Loucy (cell line): ENCODE measurements around the gene MOCS1.

Source experiments
- CTCF ChIP-seq: fragments of 200-600 bp; sonication (generic); conservative IDR thresholded peaks from 2 replicates; pipeline ENCODE4 v1.5.1; 2014; ENCODE audit warnings: mild to moderate bottlenecking, antibody characterized with exemption, low read length
- EZH2phosphoT487 ChIP-seq: fragments of 200-600 bp; IDR thresholded peaks from 2 replicates; pipeline ENCODE4 v1.6.1; 2018; ENCODE audit warnings: antibody characterized with exemption, mild to moderate bottlenecking, moderate library complexity, borderline replicate concordance

- TF ChIP-seq CTCF, result no peak
- TF ChIP-seq EZH2phosphoT487, result no peak
Observed at GRCh38 chr6:39923861-39924260, 10.4 kb downstream of the MOCS1 start.
